Smooth muscle cell (in vitro differentiated cells): ENCODE results near the gene PAOX. TPM values are rescaled to one million over a fixed set of nuclear protein-coding genes. Genes with fewer than 3 reads are reported as not detected.
"Not testable (repeated sequence)": the region's sequence is repeated elsewhere in the genome, so short reads cannot be mapped to it uniquely, and the experiment has no call there.

Source experiments
- DNase-seq: peaks from one replicate; lab custom pipeline; 2025; ENCODE audit not compliant: unreplicated experiment; lab: John Stamatoyannopoulos, UW
- H2AFZ ChIP-seq: fragments of 200-600 bp; sonication (generic); 2 replicates; pipeline ENCODE4 v1.6.0; 2016; ENCODE audit warnings: antibody characterized with exemption, low read depth, mild to moderate bottlenecking
- H3F3A ChIP-seq: fragments of 200-600 bp; sonication (generic); 2 replicates; pipeline ENCODE4 v1.6.0; 2017; ENCODE audit warnings: antibody characterized with exemption, low read depth
- H3K27ac ChIP-seq: fragments of 200-600 bp; sonication (generic); 2 replicates; pipeline ENCODE4 v1.5.1; 2016; ENCODE audit warnings: low read depth, mild to moderate bottlenecking
- H3K27me3 ChIP-seq: fragments of 200-600 bp; sonication (generic); 2 replicates; pipeline ENCODE4 v1.6.1; 2016; ENCODE audit warnings: low read depth, mild to moderate bottlenecking
- H3K36me3 ChIP-seq: fragments of 200-600 bp; sonication (generic); 2 replicates; pipeline ENCODE4 v1.5.1; 2016; ENCODE audit warnings: low read depth
- H3K4me1 ChIP-seq: fragments of 200-600 bp; sonication (generic); 2 replicates; pipeline ENCODE4 v1.5.1; 2016; ENCODE audit warnings: low read depth
- H3K4me2 ChIP-seq: fragments of 200-600 bp; sonication (generic); 2 replicates; pipeline ENCODE4 v1.6.0; 2016; ENCODE audit warnings: mild to moderate bottlenecking
- H3K4me3 ChIP-seq: fragments of 200-600 bp; sonication (generic); 2 replicates; pipeline ENCODE4 v1.5.1; 2016; ENCODE audit warnings: mild to moderate bottlenecking
- H3K79me2 ChIP-seq: fragments of 200-600 bp; sonication (generic); 2 replicates; pipeline ENCODE4 v1.6.0; 2016; ENCODE audit warnings: low read depth, mild to moderate bottlenecking
- H3K9ac ChIP-seq: fragments of 200-600 bp; sonication (generic); 2 replicates; pipeline ENCODE4 v1.6.0; 2016; ENCODE audit warnings: low read depth
- H3K9me3 ChIP-seq: fragments of 200-600 bp; sonication (generic); replicated peaks from 2 replicates; pipeline ENCODE4 v1.5.1; 2016; ENCODE audit warnings: low read depth
- H4K20me1 ChIP-seq: fragments of 200-600 bp; sonication (generic); 2 replicates; pipeline ENCODE4 v1.6.0; 2016; ENCODE audit warnings: low read depth
- WGBS: methylation state at CpG from one replicate; pipeline ENCODE4 v1.1.7; 2016; ENCODE audit warnings: low lambda C conversion rate; 5-methylcytosine and 5-hydroxymethylcytosine counted together
- polyA plus RNA-seq: library from polyadenylated mRNA; unstranded; fragments of >200 nt; fragmentation: Nextera tagmentation; extraction: Ambion mirVana; gene quantifications from 2 replicates; pipeline ENCODE4 v1.2.1, GENCODE V29; 2016
- total RNA-seq: library from RNA; depleted of rRNA; stranded (reverse); fragments of >200 nt; gene quantifications from 2 replicates; pipeline ENCODE4 v1.2.3, GENCODE V29; 2014
- TF ChIP-seq, protein P1 (sequence below): fragments of 200-600 bp; sonication (generic); IDR thresholded peaks from 2 replicates; pipeline ENCODE4 v1.5.1; 2017; ENCODE audit warnings: borderline replicate concordance, mild to moderate bottlenecking, antibody characterized with exemption; ENCODE audit not compliant: insufficient read depth, poor library complexity, severe bottlenecking

Gene PAOX
- total and polyA plus RNA-seq, 2 experiments from 2014 or later: 3.3 to 7.1 TPM

DNA sequence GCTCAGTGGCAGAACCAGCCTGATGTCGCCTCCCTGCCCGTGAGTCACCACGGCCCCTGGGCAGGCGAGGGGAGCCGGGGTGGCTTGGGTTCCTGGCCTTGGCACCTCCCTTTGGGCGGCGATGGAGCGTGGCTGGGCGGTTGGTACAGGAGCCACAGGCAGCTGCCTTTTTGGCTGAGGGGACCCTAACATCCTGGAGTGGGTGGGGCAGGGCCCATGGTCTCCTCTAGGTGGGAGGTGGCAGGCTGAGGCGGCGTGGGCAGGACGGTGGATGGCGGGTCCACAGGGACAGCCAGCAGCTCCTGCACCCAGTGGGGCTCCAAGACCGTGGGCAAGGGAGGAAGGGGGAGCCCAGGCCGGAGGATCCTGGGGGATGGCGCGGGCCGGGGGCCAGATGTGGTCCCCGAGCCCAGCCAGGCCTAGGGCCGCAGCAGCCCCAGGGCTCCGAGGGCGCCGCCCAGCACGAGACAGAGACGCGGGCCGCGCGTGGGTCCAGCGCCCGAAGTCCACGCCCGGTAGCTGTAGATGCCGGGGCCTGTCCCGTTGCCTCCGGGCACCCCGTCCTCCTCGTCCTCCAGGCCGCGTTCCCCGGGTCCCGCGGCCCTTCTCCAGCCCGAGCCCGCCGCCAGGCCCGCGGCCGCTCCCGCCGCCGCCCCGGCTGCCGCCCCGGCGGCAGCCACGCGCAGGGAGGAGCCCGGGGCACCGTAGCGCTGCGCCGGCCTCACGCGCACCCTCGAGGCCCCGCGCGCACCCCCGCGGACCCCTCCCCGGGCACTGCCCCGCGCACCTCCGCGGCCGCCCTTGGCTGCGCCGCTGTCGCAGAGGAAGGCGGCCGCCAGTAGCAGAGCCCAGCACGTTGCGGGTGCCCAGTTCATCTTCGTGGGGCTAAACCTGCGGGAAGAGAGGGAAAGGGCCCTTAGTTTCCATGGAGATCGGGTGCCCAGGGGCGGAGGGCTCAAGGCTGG lies 44.0 kb downstream of the PAOX start:
- TF ChIP-seq, protein P1, sequence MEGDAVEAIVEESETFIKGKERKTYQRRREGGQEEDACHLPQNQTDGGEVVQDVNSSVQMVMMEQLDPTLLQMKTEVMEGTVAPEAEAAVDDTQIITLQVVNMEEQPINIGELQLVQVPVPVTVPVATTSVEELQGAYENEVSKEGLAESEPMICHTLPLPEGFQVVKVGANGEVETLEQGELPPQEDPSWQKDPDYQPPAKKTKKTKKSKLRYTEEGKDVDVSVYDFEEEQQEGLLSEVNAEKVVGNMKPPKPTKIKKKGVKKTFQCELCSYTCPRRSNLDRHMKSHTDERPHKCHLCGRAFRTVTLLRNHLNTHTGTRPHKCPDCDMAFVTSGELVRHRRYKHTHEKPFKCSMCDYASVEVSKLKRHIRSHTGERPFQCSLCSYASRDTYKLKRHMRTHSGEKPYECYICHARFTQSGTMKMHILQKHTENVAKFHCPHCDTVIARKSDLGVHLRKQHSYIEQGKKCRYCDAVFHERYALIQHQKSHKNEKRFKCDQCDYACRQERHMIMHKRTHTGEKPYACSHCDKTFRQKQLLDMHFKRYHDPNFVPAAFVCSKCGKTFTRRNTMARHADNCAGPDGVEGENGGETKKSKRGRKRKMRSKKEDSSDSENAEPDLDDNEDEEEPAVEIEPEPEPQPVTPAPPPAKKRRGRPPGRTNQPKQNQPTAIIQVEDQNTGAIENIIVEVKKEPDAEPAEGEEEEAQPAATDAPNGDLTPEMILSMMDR: no peak
- peak overlapping the region; percentile 13 for H3K4me3 ChIP-seq

DNA sequence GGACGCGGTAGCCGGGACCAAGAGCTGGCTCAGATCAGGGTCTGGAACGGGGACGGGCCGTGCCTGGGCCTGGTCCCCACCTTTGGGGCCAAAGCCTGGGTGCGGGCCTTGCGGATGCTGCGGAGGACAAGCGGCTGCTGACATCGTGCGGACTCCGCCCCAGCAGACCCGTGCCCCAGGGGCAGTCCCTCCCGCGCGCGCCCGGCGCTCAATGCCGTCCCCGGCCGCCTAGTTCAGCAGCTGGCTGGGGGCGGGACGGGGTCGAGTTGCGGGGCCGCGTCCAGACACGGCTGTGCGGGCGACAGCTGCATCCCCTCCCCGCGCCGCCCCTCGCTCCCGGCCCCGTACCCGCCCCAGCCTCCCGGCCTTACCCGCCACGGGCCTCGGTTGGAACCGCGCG lies 45.0 kb downstream of the PAOX start:
- H2AFZ ChIP-seq, H3F3A ChIP-seq, H3K9me3 ChIP-seq, H3K79me2 ChIP-seq, H3K36me3 ChIP-seq, H3K27ac ChIP-seq, H3K4me1 ChIP-seq, H3K9ac ChIP-seq, H3K4me2 ChIP-seq, DNase-seq, H3K27me3 ChIP-seq, H3K4me3 ChIP-seq: not testable (repeated sequence)
- no CpG with 5 or more reads among the region's 46 CpGs for WGBS
- H4K20me1 ChIP-seq: peaks cover 34% of the 10 kb centered on the region

More for the DNA sequence above, 44.0 kb downstream of the PAOX start:
- Histone ChIP-seq H3K79me2 (no peaks in the 10 kb centered on the region), H4K20me1 (peaks cover 34% of the 10 kb centered on the region), H3F3A (no peaks in the 10 kb centered on the region), H3K9me3 (no peaks in the 10 kb centered on the region), H3K9ac (no peak overlapping the region), H2AFZ (no peak overlapping the region), H3K4me1 (no peaks in the 10 kb centered on the region), H3K4me2 (peak overlapping the region; percentile 67), H3K27ac (no peak overlapping the region), H3K27me3 (peaks cover 9% of the 10 kb centered on the region), H3K36me3 (no peaks in the 10 kb centered on the region)
- no peak for DNase-seq
- 36% methylated on average over 44 of the region's 88 CpGs for WGBS

GRCh38 chr10:133424601-133425000 lies 45.5 kb downstream of the PAOX start, which contains the start of gene SPRN:
SPRN (minus strand) TSS chr10:133424625; CDS start chr10:133423681, 944 bp downstream.
- DNase-seq, H3K27me3 ChIP-seq, H3K27ac ChIP-seq, H3K4me1 ChIP-seq, H3K9me3 ChIP-seq, H3F3A ChIP-seq, H2AFZ ChIP-seq, H3K79me2 ChIP-seq, H3K9ac ChIP-seq, H3K36me3 ChIP-seq: not testable (repeated sequence)
- H3K4me2 ChIP-seq: peak within 1 kb of the TSS; percentile 67
- H3K4me3 ChIP-seq: peak within 1 kb of the TSS; percentile 13
- no CpG with 5 or more reads among the region's 37 CpGs for WGBS
- H4K20me1 ChIP-seq: peaks cover 32% of the 10 kb centered on the region

DNA sequence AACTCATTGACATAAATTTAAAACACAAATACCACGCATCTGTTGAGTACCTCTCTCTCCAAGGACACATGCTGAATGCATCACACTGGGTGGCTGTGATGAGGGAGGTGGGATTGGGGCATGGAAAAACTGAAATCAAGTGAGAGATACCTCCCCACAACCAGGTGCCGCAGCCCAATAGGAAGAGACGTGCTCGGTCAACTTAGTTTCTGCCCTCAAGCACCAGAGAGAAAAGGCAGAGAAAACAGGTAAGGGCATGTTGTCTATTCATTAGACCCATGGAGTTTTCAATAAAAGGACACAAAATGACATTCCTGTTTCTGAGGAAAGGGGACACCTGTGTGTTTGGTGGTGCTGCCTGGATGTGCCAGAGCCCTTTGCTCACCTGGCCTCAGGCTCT lies 50.5 kb downstream of the PAOX start:
- DNase-seq, H3K27ac ChIP-seq, H3K9me3 ChIP-seq, H3K79me2 ChIP-seq, H3K4me1 ChIP-seq, H3K36me3 ChIP-seq, H3K4me2 ChIP-seq, H3K9ac ChIP-seq, H2AFZ ChIP-seq, H3K27me3 ChIP-seq, H3F3A ChIP-seq, H3K4me3 ChIP-seq, H4K20me1 ChIP-seq: not testable (repeated sequence)
- WGBS: 91% methylated on average over 4 of the region's 4 CpGs

- WGBS: 81% methylated on average over 9 of the region's 9 CpGs
- H3K4me3 ChIP-seq, H3K36me3 ChIP-seq, H3K9ac ChIP-seq, H4K20me1 ChIP-seq, H3K4me2 ChIP-seq, DNase-seq, H3K79me2 ChIP-seq, H3K27ac ChIP-seq, H3K4me1 ChIP-seq, H3K27me3 ChIP-seq, H3K9me3 ChIP-seq, H2AFZ ChIP-seq, H3F3A ChIP-seq: not testable (repeated sequence)
Observed at GRCh38 chr10:133431888-133432613, 53.0 kb downstream of the PAOX start.

DNA sequence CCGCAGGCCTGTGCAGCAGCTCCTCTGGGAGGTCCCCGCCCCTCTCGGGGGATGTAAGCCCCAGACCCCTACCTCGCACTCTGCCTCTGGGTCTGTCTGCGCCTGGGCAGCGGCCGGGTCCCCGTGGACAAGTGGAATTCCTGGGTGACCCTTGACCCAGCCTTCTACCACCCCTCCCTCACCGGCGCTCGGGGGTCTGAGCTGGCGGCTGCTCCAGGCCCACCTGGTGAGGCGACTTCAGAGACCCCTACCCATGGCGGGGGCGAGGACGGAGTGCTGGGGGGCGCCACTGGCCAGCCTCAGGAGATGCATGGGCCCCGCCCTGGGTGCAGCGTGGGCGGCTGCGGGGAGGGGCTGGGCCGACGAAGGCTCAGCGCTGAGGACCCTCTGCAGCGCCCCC lies 53.7 kb downstream of the PAOX start:
- H3K4me2 ChIP-seq, H3K36me3 ChIP-seq, H3F3A ChIP-seq, H3K9ac ChIP-seq, H3K4me1 ChIP-seq, H3K79me2 ChIP-seq, H3K9me3 ChIP-seq, H3K27ac ChIP-seq, H2AFZ ChIP-seq, H4K20me1 ChIP-seq, H3K4me3 ChIP-seq, DNase-seq, H3K27me3 ChIP-seq: not testable (repeated sequence)
- 81% methylated on average over 6 of the region's 25 CpGs for WGBS
